Panc1 (cell line): ENCODE data around the gene ATP2A3. TPM values are rescaled to one million over a fixed set of nuclear protein-coding genes. Genes with fewer than 3 reads are reported as not detected.

Experiments
- ATAC-seq: fragments of 200-7000 bp; cut with Tn5 transposase; 2 replicates; pipeline ENCODE4 v1.9.1; 2020; ENCODE audit warnings: mild to moderate bottlenecking, moderate library complexity
- BruUV-seq: library from RNA; stranded (reverse); fragments of 400-500 nt; replicated peaks from 2 replicates; lab custom pipeline; 2021; lab: Mats Ljungman, UMichigan
- CTCF ChIA-PET: fragments of 300-600 bp; sonication (Branson Sonifier 250); formaldehyde crosslinking; loops from one replicate; lab custom pipeline; 2022; ENCODE audit warnings: antibody characterized with exemption; lab: Charles Lee
- POLR2A ChIA-PET: fragments of 300-600 bp; sonication (Branson Sonifier 250); formaldehyde crosslinking; loops from one replicate; lab custom pipeline; 2022; ENCODE audit warnings: antibody characterized with exemption; lab: Charles Lee
- DNase-seq: peaks from one replicate; pipeline ENCODE4 v3.0.0-alpha.2; 2010; ENCODE audit warnings: low read depth, low spot score
- H3K27ac ChIP-seq: 2 replicates; pipeline ENCODE4 v1.5.1; 2011; ENCODE audit warnings: mild to moderate bottlenecking, low read length, inconsistent platforms
- H3K27me3 ChIP-seq: fragments of 200-500 bp; sonication (Bioruptor generic); 2 replicates; pipeline ENCODE4 v1.6.0; 2014; ENCODE audit warnings: low read length, inconsistent platforms; ENCODE audit not compliant: control insufficient read depth, insufficient read depth
- H3K36me3 ChIP-seq: fragments of 200-500 bp; sonication (Bioruptor generic); 2 replicates; pipeline ENCODE4 v1.5.1; 2014; ENCODE audit warnings: inconsistent platforms, mild to moderate bottlenecking, low read length, moderate library complexity; ENCODE audit not compliant: control insufficient read depth, insufficient read depth
- H3K4me1 ChIP-seq: 2 replicates; pipeline ENCODE4 v1.5.1; 2011; ENCODE audit warnings: inconsistent platforms, mild to moderate bottlenecking, low read length, moderate library complexity; ENCODE audit not compliant: control insufficient read depth, insufficient read depth
- H3K4me3 ChIP-seq, 2 experiments: 2 replicates each; pipeline ENCODE4 v1.5.1; 2011 to 2012; ENCODE audit warnings: low read depth in 2 of 2, low read length in 2 of 2, mild to moderate bottlenecking in 2 of 2, inconsistent platforms in 1 of 2, moderate library complexity in 1 of 2
- H3K9me3 ChIP-seq: fragments of 200-500 bp; sonication (Bioruptor generic); 2 replicates; pipeline ENCODE4 v1.5.1; 2014; ENCODE audit warnings: low read depth, mild to moderate bottlenecking, inconsistent platforms, low read length, moderate library complexity; ENCODE audit not compliant: control insufficient read depth, insufficient read depth
- CTCF ChIP-seq: fragments of 450-650 bp; IDR thresholded peaks from 2 replicates; pipeline ENCODE4 v1.5.1; 2017; ENCODE audit warnings: mild to moderate bottlenecking
- POLR2AphosphoS5 ChIP-seq: IDR thresholded peaks from 2 replicates; pipeline ENCODE4 v1.6.1; 2012; ENCODE audit warnings: mild to moderate bottlenecking, low read depth, low read length, moderate library complexity
- SIN3A ChIP-seq: IDR thresholded peaks from 2 replicates; pipeline ENCODE4 v1.6.1; 2012; ENCODE audit warnings: low read depth, mild to moderate bottlenecking, low read length, moderate library complexity, borderline replicate concordance; ENCODE audit not compliant: insufficient read depth
- TCF7L2 ChIP-seq: IDR thresholded peaks from 2 replicates; pipeline ENCODE4 v1.6.1; 2011; ENCODE audit warnings: mild to moderate bottlenecking, low read depth, low read length, inconsistent platforms
- in situ Hi-C: cut with HindIII; loops from 2 replicates; pipeline ENCODE4 v1.10.0; 2016; ENCODE audit warnings: low sequenced_read_pairs, low pct_unique_long_range_greater_than_20kb
- intact Hi-C: fragments of 100-400 bp; cut with micrococcal nuclease; formaldehyde crosslinking; loops from one replicate; pipeline ENCODE4 v1.10.0; 2022; ENCODE audit not compliant: unreplicated experiment
- total RNA-seq: library from RNA; stranded (reverse); gene quantifications from one replicate; pipeline ENCODE4 v1.2.1, GENCODE V29; 2021; ENCODE audit not compliant: unreplicated experiment
- TF ChIP-seq, protein P1 (sequence below), 2 experiments: IDR thresholded peaks; 2 replicates each; pipeline ENCODE4 v1.6.1; 2011 to 2012; ENCODE audit warnings: low read depth in 2 of 2, control low read depth in 1 of 2, low read length in 1 of 2, mild to moderate bottlenecking in 1 of 2, moderate library complexity in 1 of 2; ENCODE audit not compliant: insufficient read depth in 1 of 2

ATP2A3 gene
- total RNA-seq, 1 experiment from 2014 or later: 29.7 TPM

DNA sequence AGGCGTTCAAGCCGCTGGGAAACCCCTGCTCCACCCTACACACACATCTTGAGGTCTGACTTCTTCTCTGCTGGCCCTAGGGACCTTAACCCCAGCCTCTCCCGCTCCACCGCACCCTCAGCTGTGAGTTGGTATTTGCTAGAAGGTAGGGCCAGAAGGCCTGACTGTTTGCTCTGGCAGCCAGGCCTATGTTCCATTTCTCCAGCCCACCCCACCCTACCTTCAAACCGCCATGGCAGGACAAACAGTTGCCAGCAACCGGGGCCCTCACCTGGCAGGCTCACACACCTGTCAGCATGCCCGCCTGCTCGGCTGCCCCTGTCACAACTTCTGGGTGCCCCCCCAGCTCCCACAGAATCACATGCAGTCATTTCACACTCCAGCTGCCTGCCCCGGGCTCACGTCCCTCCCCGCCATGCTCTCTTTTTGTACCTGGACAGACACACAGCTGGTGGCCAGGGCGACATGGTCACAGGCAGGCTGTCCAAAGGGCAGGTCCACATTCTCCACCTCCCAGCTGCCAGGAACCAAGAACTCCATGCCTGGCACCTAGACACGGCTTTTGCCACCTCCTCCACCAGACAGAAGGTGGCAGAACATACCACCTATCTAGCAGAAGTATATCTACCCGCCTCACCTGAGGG, 2.6 kb upstream of the ATP2A3 start:
- ChIA-PET POLR2A (no interaction called here), CTCF (no interaction called here)
- DNase-seq (no peak), ATAC-seq (no peak)
- Histone ChIP-seq H3K9me3 (no peaks in the 10 kb centered on the region), H3K4me3 (no peak overlapping the region), H3K27ac (no peak overlapping the region), H3K36me3 (no peaks in the 10 kb centered on the region), H3K27me3 (no peaks in the 10 kb centered on the region), H3K4me1 (peaks cover 6% of the 10 kb centered on the region; the same call in 1 of the 2 replicates)
- in situ Hi-C loops: no loop called here
- intact Hi-C loops: no loop called here
- TF ChIP-seq, protein P1, sequence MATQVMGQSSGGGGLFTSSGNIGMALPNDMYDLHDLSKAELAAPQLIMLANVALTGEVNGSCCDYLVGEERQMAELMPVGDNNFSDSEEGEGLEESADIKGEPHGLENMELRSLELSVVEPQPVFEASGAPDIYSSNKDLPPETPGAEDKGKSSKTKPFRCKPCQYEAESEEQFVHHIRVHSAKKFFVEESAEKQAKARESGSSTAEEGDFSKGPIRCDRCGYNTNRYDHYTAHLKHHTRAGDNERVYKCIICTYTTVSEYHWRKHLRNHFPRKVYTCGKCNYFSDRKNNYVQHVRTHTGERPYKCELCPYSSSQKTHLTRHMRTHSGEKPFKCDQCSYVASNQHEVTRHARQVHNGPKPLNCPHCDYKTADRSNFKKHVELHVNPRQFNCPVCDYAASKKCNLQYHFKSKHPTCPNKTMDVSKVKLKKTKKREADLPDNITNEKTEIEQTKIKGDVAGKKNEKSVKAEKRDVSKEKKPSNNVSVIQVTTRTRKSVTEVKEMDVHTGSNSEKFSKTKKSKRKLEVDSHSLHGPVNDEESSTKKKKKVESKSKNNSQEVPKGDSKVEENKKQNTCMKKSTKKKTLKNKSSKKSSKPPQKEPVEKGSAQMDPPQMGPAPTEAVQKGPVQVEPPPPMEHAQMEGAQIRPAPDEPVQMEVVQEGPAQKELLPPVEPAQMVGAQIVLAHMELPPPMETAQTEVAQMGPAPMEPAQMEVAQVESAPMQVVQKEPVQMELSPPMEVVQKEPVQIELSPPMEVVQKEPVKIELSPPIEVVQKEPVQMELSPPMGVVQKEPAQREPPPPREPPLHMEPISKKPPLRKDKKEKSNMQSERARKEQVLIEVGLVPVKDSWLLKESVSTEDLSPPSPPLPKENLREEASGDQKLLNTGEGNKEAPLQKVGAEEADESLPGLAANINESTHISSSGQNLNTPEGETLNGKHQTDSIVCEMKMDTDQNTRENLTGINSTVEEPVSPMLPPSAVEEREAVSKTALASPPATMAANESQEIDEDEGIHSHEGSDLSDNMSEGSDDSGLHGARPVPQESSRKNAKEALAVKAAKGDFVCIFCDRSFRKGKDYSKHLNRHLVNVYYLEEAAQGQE (IDR thresholded peaks at IDR 0.05; ENCODE audit: insufficient read depth in 1 of 2, low read depth in 2 of 2, low read length in 1 of 2): no peak
- TF ChIP-seq CTCF: no peak
- TF ChIP-seq POLR2AphosphoS5: no peak
- no peak for TF ChIP-seq TCF7L2
- TF ChIP-seq SIN3A: no peak
- BruUV-seq: no TSS peak

- Histone ChIP-seq H3K36me3 (no peaks in the 10 kb centered on the region), H3K9me3 (no peaks in the 10 kb centered on the region), H3K4me3 (peak overlapping the region; percentile 59 to 72), H3K27me3 (no peaks in the 10 kb centered on the region), H3K27ac (peak overlapping the region; percentile 61), H3K4me1 (peaks cover 6% of the 10 kb centered on the region)
- TF ChIP-seq CTCF (no peak), TCF7L2 (no peak), POLR2AphosphoS5 (no peak), SIN3A (no peak)
- TF ChIP-seq, protein P1 (IDR thresholded peaks at IDR 0.05; ENCODE audit: insufficient read depth in 1 of 2, low read depth in 2 of 2, low read length in 1 of 2): no peak
- DNase-seq (no peak), ATAC-seq (peak; percentile 91)
- BruUV-seq: no TSS peak
- intact Hi-C loops (no loop called here), in situ Hi-C loops (no loop called here)
- ChIA-PET CTCF (interaction anchor here (0.6 kb wide), 1 partner anchor 34 kb away, joined by 4 read pairs; no protein-coding TSS in a partner anchor), POLR2A (no interaction called here)
Observed at GRCh38 chr17:3965118-3965800, 1.0 kb upstream of the ATP2A3 start.
